Smooth muscle cell (in vitro differentiated cells): ENCODE measurements around the gene EDDM3A. TPM values are rescaled to one million over a fixed set of nuclear protein-coding genes. Genes with fewer than 3 reads are reported as not detected.

Experiments used
- DNase-seq: peaks from one replicate; lab custom pipeline; 2025; ENCODE audit not compliant: unreplicated experiment; lab: John Stamatoyannopoulos, UW
- H2AFZ ChIP-seq: fragments of 200-600 bp; sonication (generic); 2 replicates; pipeline ENCODE4 v1.6.0; 2016; ENCODE audit warnings: antibody characterized with exemption, low read depth, mild to moderate bottlenecking
- H3F3A ChIP-seq: fragments of 200-600 bp; sonication (generic); 2 replicates; pipeline ENCODE4 v1.6.0; 2017; ENCODE audit warnings: antibody characterized with exemption, low read depth
- H3K27ac ChIP-seq: fragments of 200-600 bp; sonication (generic); 2 replicates; pipeline ENCODE4 v1.5.1; 2016; ENCODE audit warnings: low read depth, mild to moderate bottlenecking
- H3K27me3 ChIP-seq: fragments of 200-600 bp; sonication (generic); 2 replicates; pipeline ENCODE4 v1.6.1; 2016; ENCODE audit warnings: low read depth, mild to moderate bottlenecking
- H3K36me3 ChIP-seq: fragments of 200-600 bp; sonication (generic); 2 replicates; pipeline ENCODE4 v1.5.1; 2016; ENCODE audit warnings: low read depth
- H3K4me1 ChIP-seq: fragments of 200-600 bp; sonication (generic); 2 replicates; pipeline ENCODE4 v1.5.1; 2016; ENCODE audit warnings: low read depth
- H3K4me2 ChIP-seq: fragments of 200-600 bp; sonication (generic); 2 replicates; pipeline ENCODE4 v1.6.0; 2016; ENCODE audit warnings: mild to moderate bottlenecking
- H3K4me3 ChIP-seq: fragments of 200-600 bp; sonication (generic); 2 replicates; pipeline ENCODE4 v1.5.1; 2016; ENCODE audit warnings: mild to moderate bottlenecking
- H3K79me2 ChIP-seq: fragments of 200-600 bp; sonication (generic); 2 replicates; pipeline ENCODE4 v1.6.0; 2016; ENCODE audit warnings: low read depth, mild to moderate bottlenecking
- H3K9ac ChIP-seq: fragments of 200-600 bp; sonication (generic); 2 replicates; pipeline ENCODE4 v1.6.0; 2016; ENCODE audit warnings: low read depth
- H3K9me3 ChIP-seq: fragments of 200-600 bp; sonication (generic); replicated peaks from 2 replicates; pipeline ENCODE4 v1.5.1; 2016; ENCODE audit warnings: low read depth
- H4K20me1 ChIP-seq: fragments of 200-600 bp; sonication (generic); 2 replicates; pipeline ENCODE4 v1.6.0; 2016; ENCODE audit warnings: low read depth
- CTCF ChIP-seq: fragments of 200-600 bp; sonication (generic); IDR thresholded peaks from 2 replicates; pipeline ENCODE4 v1.5.1; 2017; ENCODE audit warnings: borderline replicate concordance, mild to moderate bottlenecking, antibody characterized with exemption; ENCODE audit not compliant: insufficient read depth, poor library complexity, severe bottlenecking
- WGBS: methylation state at CpG from one replicate; pipeline ENCODE4 v1.1.7; 2016; ENCODE audit warnings: low lambda C conversion rate; 5-methylcytosine and 5-hydroxymethylcytosine counted together
- polyA plus RNA-seq: library from polyadenylated mRNA; unstranded; fragments of >200 nt; fragmentation: Nextera tagmentation; extraction: Ambion mirVana; gene quantifications from 2 replicates; pipeline ENCODE4 v1.2.1, GENCODE V29; 2016
- total RNA-seq: library from RNA; depleted of rRNA; stranded (reverse); fragments of >200 nt; gene quantifications from 2 replicates; pipeline ENCODE4 v1.2.3, GENCODE V29; 2014

The EDDM3A gene
- total and polyA plus RNA-seq, 2 experiments from 2014 or later: not detected

DNA sequence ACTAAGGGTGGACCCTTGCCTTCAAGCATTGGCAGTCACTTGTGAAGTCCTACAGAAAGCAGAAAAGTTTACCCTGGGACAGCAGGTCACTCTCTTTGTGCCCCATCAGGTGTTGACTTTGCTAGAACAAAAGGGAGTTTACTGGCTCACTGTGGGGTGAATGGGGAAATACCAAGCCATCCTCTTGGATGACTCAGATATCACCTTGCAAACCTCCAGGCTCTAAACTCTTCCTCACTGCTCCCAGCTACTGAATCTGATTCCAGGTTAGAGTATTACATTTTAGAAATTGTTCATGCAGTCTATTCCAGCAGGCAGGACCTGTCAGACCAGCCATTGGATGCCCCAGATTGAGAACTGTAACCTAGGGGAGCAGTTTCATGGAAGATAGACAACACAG is 15.3 kb downstream of the EDDM3A start:
- no peaks in the 10 kb centered on the region for H3K27me3 ChIP-seq
- no peaks in the 10 kb centered on the region for H3F3A ChIP-seq
- H3K27ac ChIP-seq: no peak overlapping the region
- no peak overlapping the region for H3K4me2 ChIP-seq
- H3K4me3 ChIP-seq: no peak overlapping the region
- no peak for TF ChIP-seq CTCF
- H3K4me1 ChIP-seq: no peaks in the 10 kb centered on the region
- H3K9me3 ChIP-seq: no peaks in the 10 kb centered on the region
- no peaks in the 10 kb centered on the region for H3K79me2 ChIP-seq
- H4K20me1 ChIP-seq: no peaks in the 10 kb centered on the region
- DNase-seq: no peak
- H3K9ac ChIP-seq: no peak overlapping the region
- no peak overlapping the region for H2AFZ ChIP-seq
- no peaks in the 10 kb centered on the region for H3K36me3 ChIP-seq

GRCh38 chr14:20768593-20768892 is 22.9 kb downstream of the EDDM3A start:
- TF ChIP-seq CTCF: no peak
- Histone ChIP-seq H3F3A (no peaks in the 10 kb centered on the region), H3K79me2 (no peaks in the 10 kb centered on the region), H3K27me3 (no peaks in the 10 kb centered on the region), H3K4me3 (no peak overlapping the region), H3K4me1 (no peaks in the 10 kb centered on the region), H4K20me1 (no peaks in the 10 kb centered on the region), H3K27ac (no peak overlapping the region), H3K4me2 (no peak overlapping the region), H2AFZ (no peak overlapping the region), H3K9ac (no peak overlapping the region), H3K9me3 (no peaks in the 10 kb centered on the region), H3K36me3 (no peaks in the 10 kb centered on the region)
- 80% methylated on average over 3 of the region's 3 CpGs for WGBS
- no peak for DNase-seq

DNA sequence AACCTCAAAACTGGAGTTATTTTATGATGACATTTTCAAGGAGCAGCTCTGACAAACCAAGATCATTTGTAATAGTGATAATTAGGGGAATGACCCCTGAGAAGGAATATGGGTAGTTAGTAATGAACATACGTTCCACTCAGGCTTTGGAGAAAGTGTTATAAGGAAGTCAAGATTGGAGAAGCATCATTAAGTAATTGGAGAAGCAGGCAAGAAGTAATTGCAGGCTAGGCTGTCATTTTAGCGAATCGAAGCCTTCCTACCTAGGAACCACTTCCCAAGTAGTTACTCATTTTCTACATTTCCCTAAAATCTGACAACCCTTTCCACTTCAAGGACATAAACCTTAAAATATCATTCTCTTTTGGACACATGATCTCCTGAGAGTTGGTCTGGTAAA is 23.7 kb downstream of the EDDM3A start:
- H3K27me3 ChIP-seq: no peaks in the 10 kb centered on the region
- no peak overlapping the region for H3K27ac ChIP-seq
- no peak overlapping the region for H3K9ac ChIP-seq
- H3K36me3 ChIP-seq: no peaks in the 10 kb centered on the region
- no peak overlapping the region for H2AFZ ChIP-seq
- no peaks in the 10 kb centered on the region for H3K4me1 ChIP-seq
- 89% methylated on average over 3 of the region's 3 CpGs for WGBS
- DNase-seq: no peak
- no peak overlapping the region for H3K4me2 ChIP-seq
- H3K79me2 ChIP-seq: no peaks in the 10 kb centered on the region
- no peaks in the 10 kb centered on the region for H4K20me1 ChIP-seq
- H3K4me3 ChIP-seq: no peak overlapping the region
- H3F3A ChIP-seq: no peaks in the 10 kb centered on the region
- no peak for TF ChIP-seq CTCF
- H3K9me3 ChIP-seq: no peaks in the 10 kb centered on the region

- Histone ChIP-seq H3K36me3 (no peaks in the 10 kb centered on the region), H3K4me2 (no peak overlapping the region), H3K4me1 (no peaks in the 10 kb centered on the region), H3K4me3 (no peak overlapping the region), H3K27me3 (peaks cover 14% of the 10 kb centered on the region), H4K20me1 (no peaks in the 10 kb centered on the region), H3F3A (no peaks in the 10 kb centered on the region), H3K9me3 (no peaks in the 10 kb centered on the region), H2AFZ (no peak overlapping the region), H3K9ac (no peak overlapping the region), H3K27ac (no peak overlapping the region), H3K79me2 (no peaks in the 10 kb centered on the region)
- 64% methylated on average over 3 of the region's 3 CpGs for WGBS
- TF ChIP-seq CTCF: no peak
- DNase-seq: no peak
Measured at GRCh38 chr14:20772650-20773049, 27.0 kb downstream of the EDDM3A start.
